ENCODE results near the gene GGCT.
A peak's percentile ranks its signal among the peaks of the same experiment; 100 is the strongest.
"Not testable (repeated sequence)": the region's sequence is repeated elsewhere in the genome, so short reads cannot be mapped to it uniquely, and the experiment has no call there.

GGCT gene

GRCh38 chr7:30509171-30509857 is 4.7 kb upstream of the GGCT start:
- H3K4me3 Mint-ChIP-seq; H3K27me3 Mint-ChIP-seq; H3K36me3 Mint-ChIP-seq (ENCODE audit: low read depth); H3K9me3 Mint-ChIP-seq; H3K27ac Mint-ChIP-seq; DNase-seq; ATAC-seq: not testable (repeated sequence)
- H3K4me1 Mint-ChIP-seq, result peaks cover 11% of the 10 kb centered on the region

- Mint-ChIP-seq H3K4me1 (peaks cover 28% of the 10 kb centered on the region), H3K36me3 (ENCODE audit: low read depth) (peaks cover 10% of the 10 kb centered on the region)
- not testable (repeated sequence) for DNase-seq, H3K27ac Mint-ChIP-seq, H3K4me3 Mint-ChIP-seq, H3K9me3 Mint-ChIP-seq, H3K27me3 Mint-ChIP-seq, ATAC-seq
Measured at GRCh38 chr7:30507346-30507900, 2.8 kb upstream of the GGCT start.

GRCh38 chr7:30505174-30505697 is 607 bp upstream of the GGCT start:
- ATAC-seq (peak; percentile 5), DNase-seq (no peak)
- Mint-ChIP-seq H3K27me3 (no peaks in the 10 kb centered on the region), H3K4me3 (peak overlapping the region; percentile 87), H3K36me3 (ENCODE audit: low read depth) (peaks cover 20% of the 10 kb centered on the region), H3K27ac (peak overlapping the region; percentile 90), H3K4me1 (peaks cover 43% of the 10 kb centered on the region), H3K9me3 (no peaks in the 10 kb centered on the region)

GRCh38 chr7:30503274-30504212 is 1.1 kb downstream of the GGCT start:
- H3K9me3 Mint-ChIP-seq, result no peaks in the 10 kb centered on the region
- ATAC-seq (no peak), DNase-seq (no peak)
- H3K4me1 Mint-ChIP-seq, result peaks cover 47% of the 10 kb centered on the region
- H3K36me3 Mint-ChIP-seq (ENCODE audit: low read depth), result peaks cover 31% of the 10 kb centered on the region
- H3K4me3 Mint-ChIP-seq, result peak overlapping the region; percentile 87
- peak overlapping the region; percentile 87 for H3K27ac Mint-ChIP-seq
- H3K27me3 Mint-ChIP-seq, result no peaks in the 10 kb centered on the region

GRCh38 chr7:30502470-30503251 is 2.0 kb downstream of the GGCT start:
- ATAC-seq, result no peak
- no peak for DNase-seq
- Mint-ChIP-seq H3K4me3 (peak overlapping the region; percentile 87), H3K27ac (no peak overlapping the region), H3K27me3 (no peaks in the 10 kb centered on the region), H3K36me3 (ENCODE audit: low read depth) (peaks cover 33% of the 10 kb centered on the region), H3K4me1 (peaks cover 48% of the 10 kb centered on the region), H3K9me3 (no peaks in the 10 kb centered on the region)

GRCh38 chr7:30501264-30501663 is 3.4 kb downstream of the GGCT start:
- no peak overlapping the region for H3K27ac Mint-ChIP-seq
- no peak overlapping the region for H3K4me3 Mint-ChIP-seq
- no peaks in the 10 kb centered on the region for H3K9me3 Mint-ChIP-seq
- DNase-seq (no peak), ATAC-seq (no peak)
- no peaks in the 10 kb centered on the region for H3K27me3 Mint-ChIP-seq
- H3K36me3 Mint-ChIP-seq (ENCODE audit: low read depth), result peaks cover 42% of the 10 kb centered on the region
- peaks cover 48% of the 10 kb centered on the region for H3K4me1 Mint-ChIP-seq

- ATAC-seq, result no peak
- no peak overlapping the region for H3K4me3 Mint-ChIP-seq
- DNase-seq, result no peak
- H3K27me3 Mint-ChIP-seq, result no peaks in the 10 kb centered on the region
- peaks cover 29% of the 10 kb centered on the region for H3K36me3 Mint-ChIP-seq (ENCODE audit: low read depth)
- H3K4me1 Mint-ChIP-seq, result no peaks in the 10 kb centered on the region
- no peak overlapping the region for H3K27ac Mint-ChIP-seq
- peaks cover 23% of the 10 kb centered on the region for H3K9me3 Mint-ChIP-seq
Measured at GRCh38 chr7:30493228-30493627, 11.4 kb downstream of the GGCT start.

- Mint-ChIP-seq H3K27ac (no peak overlapping the region), H3K36me3 (ENCODE audit: low read depth) (peaks cover 22% of the 10 kb centered on the region), H3K27me3 (no peaks in the 10 kb centered on the region), H3K9me3 (peaks cover 23% of the 10 kb centered on the region), H3K4me3 (no peak overlapping the region), H3K4me1 (no peaks in the 10 kb centered on the region)
- DNase-seq (no peak), ATAC-seq (no peak)
Measured at GRCh38 chr7:30491417-30491816, 13.2 kb downstream of the GGCT start.

- H3K4me1 Mint-ChIP-seq, result no peaks in the 10 kb centered on the region
- DNase-seq (no peak), ATAC-seq (no peak)
- H3K36me3 Mint-ChIP-seq (ENCODE audit: low read depth), result peaks cover 1% of the 10 kb centered on the region
- H3K9me3 Mint-ChIP-seq, result peaks cover 13% of the 10 kb centered on the region
- H3K27me3 Mint-ChIP-seq, result no peaks in the 10 kb centered on the region
- H3K4me3 Mint-ChIP-seq, result no peak overlapping the region
- H3K27ac Mint-ChIP-seq, result no peak overlapping the region
Measured at GRCh38 chr7:30487371-30487770, 17.3 kb downstream of the GGCT start.

GRCh38 chr7:30485667-30486066 is 19.0 kb downstream of the GGCT start:
- ATAC-seq, result no peak
- no peaks in the 10 kb centered on the region for H3K27me3 Mint-ChIP-seq

GRCh38 chr7:30481416-30481815 is 23.2 kb downstream of the GGCT start:
- H3K9me3 Mint-ChIP-seq; H3K27me3 Mint-ChIP-seq; H3K36me3 Mint-ChIP-seq (ENCODE audit: low read depth); ATAC-seq; H3K4me3 Mint-ChIP-seq; DNase-seq; H3K27ac Mint-ChIP-seq: not testable (repeated sequence)
- H3K4me1 Mint-ChIP-seq, result peaks cover 30% of the 10 kb centered on the region

More at GRCh38 chr7:30485667-30486066, 19.0 kb downstream of the GGCT start:
- no peaks in the 10 kb centered on the region for H3K9me3 Mint-ChIP-seq
- DNase-seq, result no peak
- no peaks in the 10 kb centered on the region for H3K36me3 Mint-ChIP-seq (ENCODE audit: low read depth)
- no peaks in the 10 kb centered on the region for H3K4me1 Mint-ChIP-seq
- H3K4me3 Mint-ChIP-seq, result no peak overlapping the region
- H3K27ac Mint-ChIP-seq, result no peak overlapping the region

- DNase-seq, result no peak
- peak overlapping the region; percentile 86 for H3K27ac Mint-ChIP-seq
Measured at GRCh38 chr7:30479202-30480120, 25.2 kb downstream of the GGCT start.

More at GRCh38 chr7:30479202-30480120, 25.2 kb downstream of the GGCT start:
- Mint-ChIP-seq H3K9me3 (no peaks in the 10 kb centered on the region), H3K4me1 (peaks cover 50% of the 10 kb centered on the region), H3K27me3 (no peaks in the 10 kb centered on the region), H3K4me3 (peak overlapping the region; percentile 89), H3K36me3 (ENCODE audit: low read depth) (peaks cover 9% of the 10 kb centered on the region)
- ATAC-seq, result peak; percentile 50
